Stimulated activated CD8-positive, alpha-beta memory T cell treated with anti-CD3 and anti-CD28 coated beads, Interleukin-7, amount 100 ng/mL, for 24 hours (primary cell): ENCODE results near the gene SFI1.
"Not testable (repeated sequence)": the region's sequence is repeated elsewhere in the genome, so short reads cannot be mapped to it uniquely, and the experiment has no call there.

Experiments used
- DNase-seq: peaks from one replicate; pipeline ENCODE4 v3.0.0-alpha.2; 2020; ENCODE audit warnings: low read depth

SFI1 gene

DNA sequence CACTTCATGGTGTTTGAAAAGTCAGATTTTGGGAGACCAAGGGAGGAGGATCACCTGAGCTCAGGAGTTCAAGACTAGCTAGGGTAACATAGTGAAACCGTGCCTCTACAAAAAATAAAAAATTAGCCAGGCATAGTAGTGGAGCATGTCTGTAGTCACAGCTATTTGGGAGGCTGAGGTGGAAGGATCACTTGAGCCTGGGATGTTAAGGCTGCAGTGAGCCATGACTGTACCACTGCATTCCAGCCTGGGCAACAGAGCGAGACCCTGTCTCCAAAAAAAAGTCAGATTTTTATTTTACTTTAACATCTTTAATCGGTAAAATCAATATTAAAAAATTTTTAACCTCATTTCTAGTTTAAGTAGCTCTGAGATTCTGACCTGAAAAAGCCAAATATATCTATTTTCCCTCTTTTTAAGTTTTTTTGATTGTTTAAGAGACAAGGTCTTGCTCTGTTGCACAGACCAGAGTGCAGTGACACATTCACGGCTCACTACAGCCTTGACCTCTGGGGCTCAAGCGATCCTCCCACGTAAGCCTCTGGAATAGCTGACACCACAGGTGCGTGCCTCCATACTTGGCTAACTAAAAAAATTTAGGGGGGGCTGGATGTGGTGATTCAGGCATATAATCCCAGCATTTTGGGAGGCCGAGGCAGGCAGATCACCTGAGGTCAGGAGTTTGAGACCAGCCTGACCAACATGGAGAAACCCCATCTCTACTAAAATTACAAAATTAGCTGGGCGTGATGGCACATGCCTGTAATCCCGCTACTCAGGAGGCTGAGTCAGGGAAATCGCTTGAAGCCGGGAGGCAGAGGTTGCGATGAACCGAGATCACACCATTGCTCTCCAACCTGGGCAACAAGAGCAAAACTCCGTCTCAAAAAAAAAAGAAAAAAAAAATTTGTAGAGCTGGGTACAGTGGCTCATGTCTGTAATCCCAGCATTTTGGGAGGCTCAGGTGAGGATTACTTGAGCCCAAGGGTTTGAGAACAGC is 48.4 kb downstream of the SFI1 start:
- no peak for DNase-seq

DNA sequence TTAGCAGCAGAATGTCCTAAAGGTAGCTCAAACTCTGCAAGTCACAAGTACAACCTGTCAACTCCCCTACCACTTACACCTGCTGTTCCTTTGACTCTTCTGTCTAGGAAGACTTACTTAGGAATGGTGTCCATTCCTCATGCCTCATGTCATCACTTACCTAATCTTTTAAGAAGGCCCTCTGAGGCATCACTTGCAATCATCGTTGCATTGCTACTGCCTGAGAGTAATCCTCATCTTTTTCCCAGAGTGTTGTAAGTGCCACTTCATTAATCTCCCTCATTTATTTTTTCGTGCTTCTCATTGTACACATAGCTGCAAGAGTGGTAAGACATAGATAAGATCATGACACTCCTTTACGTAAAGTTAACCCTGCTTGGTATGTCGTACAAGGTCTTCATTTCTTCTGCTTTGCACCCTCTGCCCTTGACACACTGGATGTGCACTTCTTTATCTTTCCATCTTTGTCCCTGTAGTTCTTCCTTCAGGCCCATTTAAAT is 54.6 kb downstream of the SFI1 start:
- no peak for DNase-seq

DNA sequence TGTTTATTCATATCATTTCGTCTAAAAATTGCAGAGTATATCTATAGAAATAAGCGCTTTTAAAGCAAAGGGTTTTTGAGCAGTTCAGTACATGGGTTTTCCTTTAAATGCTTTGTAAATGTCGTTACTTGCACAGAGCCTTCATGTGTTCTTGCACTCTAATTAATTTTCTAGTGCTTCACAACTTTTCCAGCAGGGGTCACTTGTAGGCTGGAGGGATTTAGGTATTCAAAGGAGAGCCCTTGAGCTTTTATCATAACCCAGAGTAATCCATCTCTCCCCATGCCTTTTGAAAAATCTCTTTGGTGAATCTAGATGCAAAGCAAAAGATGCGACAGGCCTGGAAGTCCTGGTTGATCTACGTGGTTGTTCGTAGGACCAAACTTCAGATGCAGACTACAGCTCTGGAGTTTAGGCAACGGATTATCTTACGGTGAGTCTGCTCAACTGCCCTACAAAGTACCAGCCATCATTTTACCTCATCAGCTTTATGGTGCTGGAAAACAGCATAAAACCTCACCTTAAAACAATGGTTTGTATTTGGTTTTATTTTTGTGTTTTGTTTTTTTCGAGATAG is 60.4 kb downstream of the SFI1 start:
- DNase-seq, result no peak

DNA sequence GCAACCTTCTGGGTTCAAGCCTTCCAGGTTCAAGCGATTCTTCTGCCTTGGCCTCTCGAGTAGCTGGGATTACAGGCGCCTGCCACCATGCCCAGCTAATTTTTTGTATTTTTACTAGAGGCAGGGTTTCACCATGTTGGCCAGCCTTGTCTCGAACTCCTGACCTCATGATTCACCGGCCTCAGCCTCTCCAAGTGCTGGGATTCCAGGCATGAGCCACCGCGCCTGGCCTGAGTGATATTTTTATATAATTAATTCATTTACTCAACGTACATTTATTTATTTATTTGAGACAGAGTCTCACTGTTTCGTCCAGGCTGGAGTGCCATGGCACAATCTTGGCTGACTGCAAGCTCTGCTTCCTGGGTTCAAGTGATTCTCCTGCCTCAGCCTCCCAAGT is 62.2 kb downstream of the SFI1 start:
- DNase-seq, result not testable (repeated sequence)

- peak; percentile 21 for DNase-seq
These were observed 65.0 kb downstream of the SFI1 start for GRCh38 chr22:31561238-31561887.

DNA sequence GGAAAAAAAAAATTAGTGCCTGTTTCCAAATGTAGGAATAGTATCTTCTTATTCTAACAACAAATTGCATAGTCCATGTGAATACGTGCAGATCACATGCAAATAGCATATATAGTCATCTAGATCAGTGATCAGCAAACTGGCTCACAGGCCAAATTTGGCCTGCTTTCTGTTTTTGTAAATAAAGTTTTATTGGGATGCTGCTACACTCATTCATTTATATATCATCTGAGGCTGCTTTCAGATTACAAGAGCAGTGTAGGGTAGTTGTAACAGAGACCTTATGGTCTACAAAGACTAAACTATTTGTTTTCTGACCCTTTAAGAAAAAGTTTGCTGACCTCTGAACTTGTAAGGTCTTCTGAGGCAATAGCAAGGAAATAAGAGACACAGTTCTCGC is 65.6 kb downstream of the SFI1 start:
- DNase-seq, result no peak

- DNase-seq, result no peak
These were observed 70.1 kb downstream of the SFI1 start for GRCh38 chr22:31566484-31566883.

DNA sequence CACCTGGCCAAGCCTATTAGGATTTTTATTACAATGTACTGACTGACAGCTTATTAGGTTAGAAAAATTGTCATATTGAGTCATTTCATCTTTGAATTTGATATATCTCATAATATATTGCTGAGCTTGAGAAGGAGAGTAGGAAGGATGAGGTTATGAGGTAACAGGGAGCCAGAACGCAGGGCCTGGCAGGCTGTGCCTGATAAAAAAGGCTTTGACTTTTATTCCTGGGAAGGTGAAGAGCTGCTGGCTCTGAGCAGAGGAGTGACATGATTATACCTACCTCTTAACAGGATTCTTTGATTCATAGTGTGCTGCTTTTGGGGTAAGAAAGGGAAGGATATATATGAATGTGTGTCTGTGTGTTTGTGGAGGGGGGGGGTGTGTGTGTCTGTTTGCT is 70.9 kb downstream of the SFI1 start:
- no peak for DNase-seq

- DNase-seq, result no peak
These were observed 71.4 kb downstream of the SFI1 start for GRCh38 chr22:31567702-31568101.

DNA sequence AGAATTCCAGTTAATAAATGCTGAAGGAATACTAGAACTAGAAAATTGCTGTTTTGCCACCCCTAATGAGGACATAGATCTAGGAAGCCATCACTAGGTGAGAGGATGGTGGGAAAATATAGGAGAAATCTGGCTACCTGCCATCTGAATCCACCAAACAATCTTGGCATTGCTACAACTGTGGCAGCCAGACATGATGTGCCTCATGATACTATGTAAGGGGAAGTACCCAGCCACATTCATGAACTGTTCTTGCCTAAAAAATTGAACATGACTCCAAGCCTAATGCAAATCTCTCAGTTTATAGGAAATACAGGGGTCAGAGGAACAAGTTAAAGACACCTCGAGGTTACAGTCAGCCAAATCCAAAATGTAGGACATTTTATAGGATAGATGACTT is 72.8 kb downstream of the SFI1 start:
- DNase-seq, result no peak

DNA sequence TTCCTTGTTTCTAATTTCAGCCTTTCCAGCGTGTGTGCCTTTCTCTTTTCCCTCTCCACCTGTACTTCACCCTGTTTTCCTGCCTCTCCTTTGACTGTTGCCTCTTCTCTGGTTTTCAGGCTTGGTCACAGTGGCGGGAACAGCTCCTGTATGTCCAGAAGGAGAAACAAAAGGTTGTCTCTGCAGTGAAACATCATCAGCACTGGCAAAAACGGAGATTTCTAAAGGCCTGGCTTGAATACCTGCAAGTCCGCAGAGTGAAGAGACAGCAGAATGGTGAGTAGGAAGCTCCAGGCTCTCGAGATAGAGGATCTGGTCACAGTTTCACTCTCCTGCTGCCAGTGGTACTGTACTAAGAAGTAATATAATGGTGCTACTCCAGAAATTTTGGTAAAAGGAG is 76.6 kb downstream of the SFI1 start:
- DNase-seq, result no peak

DNA sequence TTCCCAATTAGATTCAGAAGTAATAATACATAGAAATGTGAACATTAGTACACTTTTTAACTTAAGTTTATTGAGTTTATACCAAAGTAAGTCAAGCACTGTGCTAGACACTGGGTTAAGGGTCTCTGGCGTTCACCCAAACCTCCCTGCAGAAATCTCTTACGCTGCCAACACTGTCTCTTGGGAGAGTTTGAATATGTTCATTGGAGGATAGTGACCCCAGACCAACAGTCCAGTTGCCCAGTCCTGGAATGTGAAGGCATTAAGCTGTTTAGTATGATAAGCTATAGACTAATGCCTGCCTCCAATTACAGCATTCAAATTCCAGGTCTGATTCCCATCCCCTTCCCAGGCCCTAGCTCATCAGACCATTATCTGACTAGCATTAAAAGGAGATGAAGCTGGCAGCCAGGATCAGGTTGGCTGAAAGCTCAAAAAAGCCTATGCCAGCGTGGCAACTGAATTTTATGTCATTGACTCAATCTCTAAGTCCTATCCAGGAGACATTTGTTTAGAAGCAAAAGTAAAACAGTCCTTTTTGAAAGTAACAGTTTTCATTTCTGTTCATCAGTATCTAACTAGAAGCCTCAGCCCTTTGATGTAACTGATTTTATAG is 77.8 kb downstream of the SFI1 start:
- no peak for DNase-seq

GRCh38 chr22:31575190-31575589 is 78.9 kb downstream of the SFI1 start:
- no peak for DNase-seq

DNA sequence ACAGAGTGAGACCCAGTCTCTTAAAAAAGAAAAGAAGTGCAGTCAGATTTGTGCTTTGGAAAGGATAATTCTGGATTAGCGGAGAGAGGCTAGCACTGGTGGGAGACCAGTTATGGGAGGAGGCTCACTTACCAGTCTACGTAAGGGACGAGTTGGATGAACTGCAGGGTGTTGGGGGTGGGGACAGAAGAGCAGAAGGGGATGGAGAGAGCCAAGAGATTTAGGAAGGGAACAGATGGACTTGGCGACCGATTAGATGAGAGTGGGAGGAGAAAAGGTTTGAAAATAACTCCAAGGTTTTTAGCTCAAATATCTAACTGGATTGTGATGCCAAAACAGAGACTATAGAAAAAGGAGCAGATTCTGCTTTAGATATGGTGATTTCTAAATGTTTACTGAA is 81.4 kb downstream of the SFI1 start:
- no peak for DNase-seq

GRCh38 chr22:31578171-31578570 is 81.8 kb downstream of the SFI1 start:
- DNase-seq, result no peak

- DNase-seq, result no peak
These were observed 83.5 kb downstream of the SFI1 start for GRCh38 chr22:31579835-31580242.

DNA sequence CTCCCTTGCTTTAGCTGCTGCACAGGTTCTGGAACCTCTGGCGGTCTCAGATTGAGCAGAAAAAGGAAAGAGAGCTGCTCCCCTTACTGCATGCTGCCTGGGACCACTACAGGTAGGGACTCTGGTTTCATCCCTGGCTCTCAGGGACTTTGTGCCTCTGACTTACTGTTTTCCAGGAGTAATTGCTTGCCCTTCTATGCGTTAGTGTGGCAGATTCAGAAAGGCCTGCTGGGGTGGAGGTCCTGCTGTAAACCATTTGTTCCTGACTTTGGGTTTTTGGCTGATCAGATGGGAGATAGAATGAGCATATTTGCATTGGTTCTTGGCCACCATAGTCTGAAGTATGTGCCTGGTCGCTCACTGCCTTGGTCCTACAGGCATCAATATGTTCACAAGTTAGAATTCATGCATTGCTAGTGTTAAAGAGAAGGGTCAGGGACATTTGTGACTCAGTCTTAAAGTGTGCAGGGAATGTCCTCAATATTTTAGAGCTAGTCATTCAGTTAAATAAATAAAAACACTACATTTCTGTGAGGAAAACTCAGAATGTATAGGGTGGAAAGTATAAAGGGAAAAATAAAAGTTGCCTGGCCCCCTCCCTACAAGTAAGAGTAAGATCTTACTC is 87.6 kb downstream of the SFI1 start:
- no peak for DNase-seq

GRCh38 chr22:31584804-31585160 is 88.4 kb downstream of the SFI1 start:
- no peak for DNase-seq

DNA sequence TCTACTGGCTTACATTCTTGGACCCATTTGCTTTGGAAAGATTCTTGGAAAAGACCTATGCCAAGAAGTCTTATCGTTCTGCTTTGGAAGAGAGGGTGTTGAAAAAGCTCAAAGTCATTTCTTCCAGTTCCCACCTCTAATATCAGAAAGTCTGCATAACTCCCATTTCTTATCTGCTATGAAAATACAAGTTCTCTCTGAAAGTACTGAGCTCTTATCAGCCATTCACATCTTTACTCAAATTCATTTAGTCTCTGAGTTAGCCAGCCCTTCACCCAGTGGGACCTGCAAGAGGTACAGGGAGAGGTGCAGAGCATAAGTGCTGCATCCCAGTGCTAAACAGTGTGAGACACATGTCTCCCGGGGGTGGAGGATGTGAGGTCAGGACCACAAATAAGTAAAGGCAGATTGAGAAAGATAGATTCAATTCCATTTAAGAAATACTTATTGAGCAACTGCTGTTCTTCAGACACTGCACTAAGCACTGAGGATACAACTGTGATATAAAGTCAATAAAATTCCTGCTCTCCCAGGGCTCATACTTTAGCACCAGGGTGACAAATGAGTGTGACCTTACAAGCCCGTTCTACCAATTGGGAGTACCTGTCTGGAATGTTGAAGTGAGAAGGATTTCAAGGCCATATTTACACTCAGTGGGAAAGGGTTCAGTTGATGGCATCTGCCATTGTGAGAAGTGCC is 89.0 kb downstream of the SFI1 start:
- DNase-seq, result no peak

- DNase-seq, result no peak
These were observed 90.0 kb downstream of the SFI1 start for GRCh38 chr22:31586137-31586920.
